Cerebellar cortex (tissue), 1 donor: ENCODE data around the gene FASTK.
"Not testable (repeated sequence)": the region's sequence is repeated elsewhere in the genome, so short reads cannot be mapped to it uniquely, and the experiment has no call there.

Source experiments
- DNase-seq: peaks from one replicate; pipeline ENCODE4 v3.0.0-alpha.2; 2015; ENCODE audit warnings: low spot score

FASTK gene

DNA sequence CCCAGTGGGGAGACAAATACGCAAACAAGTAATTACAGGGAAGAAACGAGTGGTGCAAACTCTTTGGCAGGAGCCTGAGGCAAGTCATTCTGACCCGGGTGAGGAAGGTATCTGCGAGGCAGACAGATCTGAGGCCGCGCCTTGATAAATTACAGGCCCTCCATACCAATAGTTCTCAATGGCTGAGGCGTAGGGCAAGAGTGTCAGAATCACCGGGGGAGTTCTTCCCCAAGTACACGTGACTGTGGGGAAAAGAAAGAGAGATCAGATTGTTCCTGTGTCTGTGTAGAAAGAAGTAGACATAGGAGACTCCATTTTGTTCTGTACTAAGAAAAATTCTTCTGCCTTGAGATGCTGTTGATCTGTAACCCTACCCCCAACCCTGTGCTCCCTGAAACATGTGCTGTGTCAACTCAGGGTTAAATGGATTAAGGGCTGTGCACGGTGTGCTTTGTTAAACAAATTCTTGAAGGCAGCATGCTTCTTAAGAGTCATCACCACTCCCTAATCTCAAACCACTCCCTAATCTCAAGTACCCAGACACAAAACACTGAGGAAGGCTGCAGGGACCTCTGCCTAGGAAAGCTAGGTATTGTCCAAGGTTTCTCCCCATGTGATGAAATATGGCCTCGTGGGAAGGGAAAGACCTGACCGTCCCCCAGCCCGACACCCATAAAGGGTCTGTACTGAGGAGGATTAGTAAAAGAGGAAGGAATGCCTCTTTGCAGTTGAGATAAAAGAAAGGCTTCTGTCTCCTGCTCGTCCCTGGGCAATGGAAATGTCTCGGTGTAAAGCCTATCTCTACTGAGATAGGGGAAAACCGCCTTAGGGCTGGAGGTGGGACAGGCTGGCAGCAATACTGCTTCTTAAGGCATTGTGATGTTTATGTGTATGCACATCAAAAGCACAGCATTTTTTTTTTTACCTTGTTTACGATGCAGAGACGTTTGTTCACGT, 53.6 kb downstream of the FASTK start:
- not testable (repeated sequence) for DNase-seq
